ENCODE results near the gene ZNF207. TPM values are rescaled to one million over a fixed set of nuclear protein-coding genes. Genes with fewer than 3 reads are reported as not detected.
"Not testable (repeated sequence)": the region's sequence is repeated elsewhere in the genome, so short reads cannot be mapped to it uniquely, and the experiment has no call there.

Gene ZNF207
- total RNA-seq, 1 donor from 2014 or later = 256 TPM

DNA sequence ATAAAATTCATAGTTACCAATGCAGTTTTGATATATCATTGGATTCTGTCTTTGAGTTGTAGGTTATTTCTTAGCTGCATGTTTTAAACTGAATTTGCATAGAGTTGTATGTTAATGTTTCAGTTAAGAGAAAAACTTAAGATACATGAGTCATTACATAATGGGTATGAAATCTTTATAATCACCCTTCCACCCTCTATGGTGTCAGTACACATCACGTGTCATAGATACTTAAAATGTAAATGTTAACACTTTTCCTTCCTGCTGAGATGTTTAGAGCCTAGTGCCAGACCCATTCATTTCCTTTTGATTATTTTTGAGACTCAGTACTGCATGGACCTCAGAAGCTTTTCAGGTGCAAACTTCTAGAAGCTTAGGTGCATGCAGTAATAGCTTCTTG lies 20.5 kb downstream of the ZNF207 start:
- no peak for DNase-seq (ENCODE audit: low spot score)
- peaks cover 18% of the 10 kb centered on the region for H3K4me1 Mint-ChIP-seq (ENCODE audit: low read depth)
- H3K36me3 Mint-ChIP-seq (ENCODE audit: low read depth) = peaks cover 78% of the 10 kb centered on the region
- no peak overlapping the region for H3K4me3 Mint-ChIP-seq (ENCODE audit: low read depth)
- H3K27ac Mint-ChIP-seq = no peak overlapping the region
- no peaks in the 10 kb centered on the region for H3K9me3 Mint-ChIP-seq
- no peaks in the 10 kb centered on the region for H3K27me3 Mint-ChIP-seq (ENCODE audit: low read depth)
- intact Hi-C loops (cut with micrococcal nuclease) = no loop called here

DNA sequence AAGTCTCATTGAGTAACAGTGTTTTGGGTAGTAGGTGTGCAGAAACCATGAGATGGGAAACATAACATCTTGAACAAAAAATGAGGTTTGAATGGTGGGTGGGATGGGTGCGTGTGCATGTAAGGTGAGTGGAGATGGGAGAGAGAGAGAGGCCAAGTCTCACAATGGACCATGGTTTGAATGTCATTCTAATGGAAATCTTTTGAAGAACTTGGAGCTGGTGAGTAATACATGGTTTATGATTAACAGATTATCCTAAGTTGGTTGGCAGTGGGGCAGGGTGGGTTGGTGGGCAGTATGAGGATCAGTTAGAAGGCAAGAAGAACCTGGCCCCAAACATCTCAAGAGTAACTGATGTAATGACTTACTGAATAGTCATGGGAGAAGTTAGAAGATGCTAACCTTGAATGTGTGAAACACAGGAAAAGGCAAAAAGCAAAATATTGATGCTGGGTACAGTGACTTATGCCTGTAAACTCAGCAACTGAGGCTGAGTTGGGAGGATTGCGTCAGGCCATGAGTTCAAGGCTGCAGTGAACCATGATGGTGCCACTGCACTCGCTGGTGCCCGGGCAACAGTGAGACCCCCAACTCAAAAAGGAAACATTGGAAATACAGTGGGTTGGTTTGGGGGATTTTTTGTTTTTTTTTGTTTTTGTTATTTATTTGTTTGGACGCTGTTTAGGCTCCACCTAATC lies 32.7 kb downstream of the ZNF207 start:
- DNase-seq (ENCODE audit: low spot score) = no peak
- H3K4me1 Mint-ChIP-seq (ENCODE audit: low read depth) = peaks cover 4% of the 10 kb centered on the region
- H3K27me3 Mint-ChIP-seq (ENCODE audit: low read depth) = no peaks in the 10 kb centered on the region
- H3K9me3 Mint-ChIP-seq = no peaks in the 10 kb centered on the region
- H3K4me3 Mint-ChIP-seq (ENCODE audit: low read depth) = no peak overlapping the region
- peak overlapping the region; percentile 34 for H3K27ac Mint-ChIP-seq
- intact Hi-C loops (cut with micrococcal nuclease) = no loop called here
- peaks cover 58% of the 10 kb centered on the region for H3K36me3 Mint-ChIP-seq (ENCODE audit: low read depth)

DNA sequence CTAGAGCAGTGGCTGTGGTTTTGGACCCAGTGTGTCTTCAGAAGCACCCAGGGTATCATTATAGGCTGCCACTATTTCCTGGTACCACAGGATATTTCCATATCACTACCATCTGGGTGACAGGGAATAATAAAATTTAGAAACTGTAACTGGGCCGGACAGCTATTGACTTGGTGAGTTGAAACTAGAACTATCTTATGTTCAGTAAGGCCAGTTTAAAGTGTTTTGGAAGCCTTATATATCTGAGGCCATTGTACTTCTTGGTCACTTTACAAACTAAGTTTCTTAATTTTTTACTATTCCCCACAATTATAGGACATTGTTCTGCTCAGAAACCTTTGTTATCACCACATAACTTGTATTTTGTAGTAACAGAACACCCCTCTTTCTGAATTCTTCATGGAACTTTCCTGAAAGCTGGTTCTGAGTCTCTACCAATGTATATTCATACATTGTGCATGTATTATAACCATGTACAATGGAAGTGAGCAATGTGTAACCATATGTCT lies 34.0 kb downstream of the ZNF207 start:
- Mint-ChIP-seq H3K36me3 (ENCODE audit: low read depth) (peaks cover 47% of the 10 kb centered on the region), H3K9me3 (no peaks in the 10 kb centered on the region)
- intact Hi-C loops (cut with micrococcal nuclease) = no loop called here

DNA sequence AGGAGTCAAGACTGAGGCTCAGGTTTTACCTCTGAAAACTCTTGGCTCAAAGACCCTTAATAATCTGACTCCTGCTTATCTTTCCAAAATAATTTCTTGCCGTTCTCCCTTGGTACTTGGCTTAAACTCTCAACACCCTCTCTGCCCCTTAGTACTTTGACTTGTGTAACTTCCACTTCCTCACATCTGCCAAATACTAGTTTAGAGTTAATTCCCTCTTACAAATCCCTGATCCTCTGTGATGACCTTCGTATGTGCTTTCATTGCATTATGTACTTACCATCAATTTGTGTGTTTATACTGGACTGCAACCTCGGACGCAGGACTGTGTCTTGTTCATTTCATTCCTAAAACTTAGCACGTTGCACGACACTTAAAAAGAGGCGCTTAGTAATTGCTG lies 35.2 kb downstream of the ZNF207 start:
- Mint-ChIP-seq H3K4me1 (ENCODE audit: low read depth) (peaks cover 3% of the 10 kb centered on the region), H3K9me3 (no peaks in the 10 kb centered on the region), H3K27me3 (ENCODE audit: low read depth) (no peaks in the 10 kb centered on the region), H3K27ac (no peak overlapping the region), H3K4me3 (ENCODE audit: low read depth) (no peak overlapping the region), H3K36me3 (ENCODE audit: low read depth) (peaks cover 41% of the 10 kb centered on the region)
- DNase-seq (ENCODE audit: low spot score) = no peak
- intact Hi-C loops (cut with micrococcal nuclease) = no loop called here

More for the DNA sequence above, 34.0 kb downstream of the ZNF207 start:
- no peak overlapping the region for H3K27ac Mint-ChIP-seq
- H3K4me1 Mint-ChIP-seq (ENCODE audit: low read depth) = peaks cover 3% of the 10 kb centered on the region
- no peaks in the 10 kb centered on the region for H3K27me3 Mint-ChIP-seq (ENCODE audit: low read depth)
- DNase-seq (ENCODE audit: low spot score) = no peak
- no peak overlapping the region for H3K4me3 Mint-ChIP-seq (ENCODE audit: low read depth)

DNA sequence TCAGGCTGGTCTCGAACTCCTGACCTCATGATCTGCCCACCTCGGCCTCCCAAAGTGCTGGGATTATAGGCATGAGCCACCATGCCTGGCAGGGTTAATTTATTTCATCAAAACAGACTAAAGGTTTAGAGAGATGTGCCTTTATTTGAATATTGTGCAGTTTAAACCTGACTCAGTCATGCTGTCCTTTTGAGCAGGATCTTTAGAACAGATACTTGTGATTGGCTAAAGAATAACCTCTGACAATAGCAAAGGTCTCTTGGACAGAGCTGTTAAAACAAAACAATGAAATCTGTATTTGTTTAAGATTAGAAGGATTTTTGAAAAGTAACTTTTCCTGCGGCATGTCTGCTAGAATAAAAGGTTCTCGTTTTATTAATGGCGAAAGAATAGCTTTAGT lies 36.0 kb downstream of the ZNF207 start:
- intact Hi-C loops (cut with micrococcal nuclease) = no loop called here
- Mint-ChIP-seq H3K4me1 (ENCODE audit: low read depth) (peaks cover 3% of the 10 kb centered on the region), H3K36me3 (ENCODE audit: low read depth) (peaks cover 32% of the 10 kb centered on the region), H3K27ac (no peak overlapping the region), H3K4me3 (ENCODE audit: low read depth) (no peak overlapping the region), H3K27me3 (ENCODE audit: low read depth) (no peaks in the 10 kb centered on the region), H3K9me3 (no peaks in the 10 kb centered on the region)
- DNase-seq (ENCODE audit: low spot score) = no peak

- Mint-ChIP-seq H3K4me3 (ENCODE audit: low read depth) (no peak overlapping the region), H3K4me1 (ENCODE audit: low read depth) (peaks cover 3% of the 10 kb centered on the region), H3K36me3 (ENCODE audit: low read depth) (peaks cover 24% of the 10 kb centered on the region), H3K27ac (no peak overlapping the region), H3K9me3 (no peaks in the 10 kb centered on the region), H3K27me3 (ENCODE audit: low read depth) (no peaks in the 10 kb centered on the region)
- DNase-seq (ENCODE audit: low spot score) = no peak
- intact Hi-C loops (cut with micrococcal nuclease) = no loop called here
These were observed 36.9 kb downstream of the ZNF207 start for GRCh38 chr17:32386844-32387243.

DNA sequence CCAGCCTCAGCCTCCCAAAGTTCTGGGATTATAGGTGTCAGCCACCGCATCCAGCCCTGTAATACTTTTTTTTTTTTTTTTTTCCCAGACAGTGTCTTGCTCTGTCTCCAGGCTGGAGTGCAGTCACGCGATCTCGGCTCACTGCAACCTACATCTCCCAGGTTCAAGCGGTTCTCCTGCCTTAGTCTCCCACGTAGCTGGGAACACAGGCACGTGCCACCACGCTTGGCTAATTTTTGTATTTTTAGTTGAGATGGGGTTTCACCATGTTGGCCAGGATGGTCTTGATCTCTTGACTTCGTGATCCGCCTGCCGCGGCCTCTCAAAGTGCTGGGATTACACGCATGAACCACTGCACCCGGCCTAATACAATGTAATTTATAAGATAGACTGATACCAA lies 38.2 kb downstream of the ZNF207 start:
- H3K27ac Mint-ChIP-seq; intact Hi-C loops (cut with micrococcal nuclease); DNase-seq (ENCODE audit: low spot score); H3K9me3 Mint-ChIP-seq; H3K27me3 Mint-ChIP-seq (ENCODE audit: low read depth); H3K4me1 Mint-ChIP-seq (ENCODE audit: low read depth); H3K4me3 Mint-ChIP-seq (ENCODE audit: low read depth): not testable (repeated sequence)
- H3K36me3 Mint-ChIP-seq (ENCODE audit: low read depth) = peaks cover 12% of the 10 kb centered on the region

DNA sequence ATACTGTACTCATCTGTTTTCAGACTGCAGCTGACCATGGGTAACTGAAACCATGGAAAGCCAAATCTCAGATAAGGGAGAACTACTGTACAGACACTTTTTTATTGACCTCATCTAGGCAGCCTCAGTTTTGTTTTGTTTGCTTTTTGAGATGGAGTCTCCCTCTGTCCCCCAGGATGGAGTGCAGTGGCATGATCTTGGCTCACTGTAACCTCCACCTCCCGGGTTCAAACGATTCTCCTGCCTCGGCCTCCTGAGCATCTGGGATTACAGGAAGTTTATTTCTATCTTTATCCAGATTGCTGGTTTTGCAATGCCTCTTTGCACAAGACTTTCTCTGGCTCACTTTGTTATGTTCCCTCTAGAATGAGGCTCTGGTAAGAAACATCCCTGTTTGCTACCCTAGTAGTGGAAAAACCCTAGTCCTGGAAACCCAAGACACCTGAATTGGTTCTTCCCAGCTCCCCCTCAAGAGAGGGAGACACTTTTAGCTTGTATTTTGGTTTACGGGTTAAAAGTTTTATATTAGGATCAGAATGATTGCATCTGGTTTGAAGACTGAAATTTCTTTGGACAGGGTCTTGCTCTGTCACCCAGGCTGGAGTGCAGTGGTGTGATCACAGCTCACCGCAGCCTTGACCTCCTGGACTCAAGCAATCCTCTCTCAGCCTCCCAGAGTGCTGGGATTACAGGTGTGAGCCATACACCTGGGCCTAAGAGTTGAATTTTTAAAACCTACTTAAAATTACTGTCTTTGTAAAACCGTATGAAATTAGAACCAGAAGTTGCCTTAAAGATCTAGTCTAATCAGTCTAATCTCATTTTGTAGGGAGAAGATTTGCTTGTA lies 38.9 kb downstream of the ZNF207 start:
- Mint-ChIP-seq H3K9me3 (no peaks in the 10 kb centered on the region), H3K27me3 (ENCODE audit: low read depth) (no peaks in the 10 kb centered on the region), H3K36me3 (ENCODE audit: low read depth) (peaks cover 12% of the 10 kb centered on the region), H3K27ac (no peak overlapping the region), H3K4me3 (ENCODE audit: low read depth) (no peak overlapping the region), H3K4me1 (ENCODE audit: low read depth) (no peaks in the 10 kb centered on the region)
- intact Hi-C loops (cut with micrococcal nuclease) = no loop called here
- no peak for DNase-seq (ENCODE audit: low spot score)

DNA sequence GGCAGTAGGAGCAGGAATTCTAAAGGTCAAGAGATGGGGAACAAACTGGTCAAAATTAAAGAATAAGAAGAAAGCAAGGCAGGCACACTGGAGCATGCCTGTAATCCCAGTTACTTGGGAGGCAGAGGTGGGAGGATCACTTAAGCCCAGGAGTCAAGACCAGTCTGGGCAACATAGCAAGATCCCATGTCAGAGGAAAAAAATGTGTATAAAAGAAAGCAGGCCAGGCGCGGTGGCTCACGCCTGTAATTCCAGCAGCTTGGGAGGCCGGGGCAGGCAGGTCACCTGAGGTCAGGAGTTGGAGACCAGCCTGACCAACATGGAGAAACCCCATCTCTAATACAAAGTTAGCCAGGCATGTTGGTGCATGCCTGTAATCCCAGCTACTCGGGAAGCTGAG lies 43.9 kb downstream of the ZNF207 start:
- DNase-seq (ENCODE audit: low spot score) = no peak
- intact Hi-C loops (cut with micrococcal nuclease) = no loop called here
- no peaks in the 10 kb centered on the region for H3K9me3 Mint-ChIP-seq
- H3K4me3 Mint-ChIP-seq (ENCODE audit: low read depth) = no peak overlapping the region
- H3K27me3 Mint-ChIP-seq (ENCODE audit: low read depth) = no peaks in the 10 kb centered on the region
- H3K27ac Mint-ChIP-seq = no peak overlapping the region
- H3K36me3 Mint-ChIP-seq (ENCODE audit: low read depth) = peaks cover 11% of the 10 kb centered on the region
- no peaks in the 10 kb centered on the region for H3K4me1 Mint-ChIP-seq (ENCODE audit: low read depth)

- no peaks in the 10 kb centered on the region for H3K9me3 Mint-ChIP-seq
- peaks cover 7% of the 10 kb centered on the region for H3K36me3 Mint-ChIP-seq (ENCODE audit: low read depth)
- no peak overlapping the region for H3K4me3 Mint-ChIP-seq (ENCODE audit: low read depth)
- no peak overlapping the region for H3K27ac Mint-ChIP-seq
- no peaks in the 10 kb centered on the region for H3K27me3 Mint-ChIP-seq (ENCODE audit: low read depth)
- H3K4me1 Mint-ChIP-seq (ENCODE audit: low read depth) = no peaks in the 10 kb centered on the region
- intact Hi-C loops (cut with micrococcal nuclease) = no loop called here
- no peak for DNase-seq (ENCODE audit: low spot score)
These were observed 46.4 kb downstream of the ZNF207 start for GRCh38 chr17:32396343-32396742.

DNA sequence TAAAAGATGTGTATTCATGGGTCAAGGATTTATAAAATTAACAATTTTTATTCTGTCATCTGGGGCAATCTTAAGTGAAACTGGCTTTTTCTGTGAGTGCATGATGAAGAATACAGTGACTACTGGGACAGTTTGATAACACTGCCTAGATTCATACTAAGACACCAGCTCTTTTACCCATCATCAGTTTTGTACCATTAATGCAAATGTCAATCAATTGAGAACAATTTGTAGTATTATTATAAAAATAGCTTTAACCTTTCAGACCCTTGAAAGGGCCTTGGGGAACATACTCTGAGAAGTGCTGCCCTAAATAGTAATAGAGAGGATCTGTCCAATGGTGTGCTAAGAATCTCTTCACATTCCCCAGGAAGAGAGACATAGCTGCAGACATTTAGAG lies 49.0 kb downstream of the ZNF207 start:
- no peak for DNase-seq (ENCODE audit: low spot score)
- intact Hi-C loops (cut with micrococcal nuclease) = no loop called here
- Mint-ChIP-seq H3K4me3 (ENCODE audit: low read depth) (no peak overlapping the region), H3K36me3 (ENCODE audit: low read depth) (peaks cover 3% of the 10 kb centered on the region), H3K27me3 (ENCODE audit: low read depth) (no peaks in the 10 kb centered on the region), H3K27ac (no peak overlapping the region), H3K4me1 (ENCODE audit: low read depth) (no peaks in the 10 kb centered on the region), H3K9me3 (no peaks in the 10 kb centered on the region)

- H3K27me3 Mint-ChIP-seq (ENCODE audit: low read depth); H3K4me1 Mint-ChIP-seq (ENCODE audit: low read depth); intact Hi-C loops (cut with micrococcal nuclease); H3K9me3 Mint-ChIP-seq; H3K36me3 Mint-ChIP-seq (ENCODE audit: low read depth); H3K27ac Mint-ChIP-seq; DNase-seq (ENCODE audit: low spot score); H3K4me3 Mint-ChIP-seq (ENCODE audit: low read depth): not testable (repeated sequence)
These were observed 60.1 kb downstream of the ZNF207 start for GRCh38 chr17:32410085-32410484.

GRCh38 chr17:32426894-32427293 lies 76.9 kb downstream of the ZNF207 start:
- Mint-ChIP-seq H3K4me1 (ENCODE audit: low read depth) (no peaks in the 10 kb centered on the region), H3K36me3 (ENCODE audit: low read depth) (peaks cover 6% of the 10 kb centered on the region), H3K27me3 (ENCODE audit: low read depth) (peaks cover 3% of the 10 kb centered on the region), H3K27ac (no peak overlapping the region), H3K4me3 (ENCODE audit: low read depth) (no peak overlapping the region), H3K9me3 (peaks cover 27% of the 10 kb centered on the region)
- no peak for DNase-seq (ENCODE audit: low spot score)
- intact Hi-C loops (cut with micrococcal nuclease) = no loop called here

All from activated T-helper 2 cell treated with anti-CD3 and anti-CD28 coated beads, Interferon-gamma antibody, Interleukin-2, Interleukin-4, amounts not matched to agents 10 μg/mL and 5 μg/mL and 100 μg/mL, durations not matched to agents 14 hours and 24 hours and 36 hours (primary cell).